GM18505 (cell line): ENCODE results near the gene ELMO3.

Experiments
- ATAC-seq: cut with Tn5 transposase; IDR thresholded peaks from one replicate; pipeline ENCODE4 v1.9.1; 2021; ENCODE audit not compliant: unreplicated experiment
- POLR2A ChIP-seq: IDR thresholded peaks from 4 replicates; pipeline ENCODE4 v1.6.1; 2011; ENCODE audit warnings: borderline replicate concordance; ENCODE audit not compliant: insufficient read depth, insufficient read length; ENCODE audit errors: extremely low read depth

The ELMO3 gene

DNA sequence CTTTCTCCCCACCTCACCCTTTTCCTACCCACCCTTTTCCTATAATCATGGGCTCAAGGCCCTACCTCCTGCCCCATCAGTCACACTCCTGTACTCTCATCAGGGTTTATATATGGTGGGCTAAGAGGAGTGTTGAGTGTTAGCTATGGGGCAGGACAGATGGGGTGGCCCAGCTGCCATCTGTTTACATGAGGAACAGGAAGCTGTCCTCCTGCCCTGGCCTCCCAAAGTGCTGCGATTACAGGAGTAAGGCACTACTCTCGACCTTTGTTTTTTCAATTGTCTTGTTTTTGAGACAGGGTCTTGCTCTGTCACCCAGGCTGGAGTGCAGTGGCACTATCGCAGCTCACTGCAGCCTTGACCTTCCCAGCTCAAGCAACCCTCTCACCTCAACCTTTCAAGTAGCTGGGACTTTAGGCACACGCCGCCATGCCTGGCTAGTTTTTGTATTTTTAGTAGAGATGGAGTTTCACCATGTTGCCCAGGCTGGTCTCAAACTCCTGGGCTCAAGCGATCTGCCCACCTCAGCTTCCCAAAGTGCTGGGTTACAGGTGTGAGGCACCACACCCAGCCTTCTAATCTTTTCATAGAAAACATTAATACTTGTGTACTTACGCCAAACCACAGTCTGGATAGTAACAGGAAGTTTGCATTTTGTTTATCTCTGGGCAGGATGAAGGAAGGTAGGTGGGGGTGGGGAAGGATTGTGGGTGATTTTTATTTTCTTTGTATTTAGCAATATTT is 40.9 kb upstream of the ELMO3 start:
- TF ChIP-seq POLR2A = no peak
- no peak for ATAC-seq

DNA sequence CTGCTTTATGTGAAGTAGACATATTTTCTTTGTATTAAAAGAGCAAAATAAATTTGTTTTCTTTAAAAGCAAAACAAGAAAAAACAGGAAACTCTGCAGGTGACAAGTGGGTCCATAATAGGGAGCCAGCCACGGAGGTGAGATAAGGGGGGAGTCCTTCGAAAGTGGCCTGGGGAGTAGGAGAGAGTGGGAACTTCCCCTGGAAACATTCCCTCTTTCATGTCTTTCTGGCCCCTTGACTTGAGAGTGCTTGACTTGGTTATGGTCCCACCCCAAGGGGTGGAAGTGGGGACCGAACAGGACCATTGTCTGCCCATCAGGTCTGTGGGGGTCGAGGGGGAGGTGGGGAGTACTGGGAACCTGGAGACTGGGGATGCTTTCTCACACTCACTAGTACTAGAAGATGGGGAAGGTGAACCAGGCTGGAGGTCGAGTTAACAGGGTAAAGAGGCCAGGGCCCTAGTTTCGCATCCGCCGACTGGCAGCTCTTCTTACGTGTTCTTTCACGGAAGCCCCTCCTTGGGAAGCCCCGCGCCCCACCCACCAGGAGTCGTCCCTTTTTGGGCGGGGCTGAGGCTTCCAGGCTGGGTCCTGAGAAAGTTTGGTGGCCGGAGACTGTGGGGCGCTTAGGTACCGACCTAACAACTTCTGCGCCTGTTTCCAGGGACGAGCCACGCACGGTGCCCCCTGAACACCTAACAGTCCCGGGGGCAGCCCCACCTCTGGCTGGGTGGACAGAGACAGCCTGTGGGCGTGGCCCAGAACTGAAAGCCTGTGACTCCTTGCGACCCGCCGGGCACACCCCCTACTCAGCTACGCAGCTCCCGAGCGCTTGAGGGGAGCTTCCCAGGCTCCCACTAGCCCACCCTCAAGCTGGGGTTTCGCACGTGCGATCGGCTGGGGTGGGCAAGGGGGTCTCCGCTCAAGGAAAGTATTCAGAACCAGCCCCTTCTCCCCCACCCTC is 40.0 kb upstream of the ELMO3 start:
- peak; percentile 54 for TF ChIP-seq POLR2A
- ATAC-seq = peak; percentile 22

DNA sequence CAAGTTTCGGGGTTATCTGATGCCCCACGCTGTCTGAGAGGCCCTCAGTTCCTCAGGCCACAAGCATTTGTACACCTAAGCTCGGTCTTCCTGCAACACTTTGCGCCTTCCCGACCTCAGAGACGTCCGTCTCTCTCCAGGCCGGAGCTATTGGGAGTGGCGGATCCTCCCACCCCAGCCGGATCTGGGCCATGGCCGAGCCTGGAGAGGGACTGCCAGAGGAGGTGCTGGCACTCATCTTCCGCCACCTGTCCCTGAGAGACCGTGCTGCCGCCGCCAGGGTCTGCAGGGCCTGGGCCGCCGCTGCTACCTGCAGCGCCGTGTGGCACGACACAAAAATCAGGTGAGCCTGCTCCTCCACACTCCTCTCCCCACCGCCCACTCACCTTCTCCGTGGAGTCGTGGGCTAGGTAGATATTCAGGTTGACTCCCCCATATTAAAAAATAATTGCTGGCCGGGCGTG is 37.3 kb upstream of the ELMO3 start:
- no peak for ATAC-seq
- no peak for TF ChIP-seq POLR2A

DNA sequence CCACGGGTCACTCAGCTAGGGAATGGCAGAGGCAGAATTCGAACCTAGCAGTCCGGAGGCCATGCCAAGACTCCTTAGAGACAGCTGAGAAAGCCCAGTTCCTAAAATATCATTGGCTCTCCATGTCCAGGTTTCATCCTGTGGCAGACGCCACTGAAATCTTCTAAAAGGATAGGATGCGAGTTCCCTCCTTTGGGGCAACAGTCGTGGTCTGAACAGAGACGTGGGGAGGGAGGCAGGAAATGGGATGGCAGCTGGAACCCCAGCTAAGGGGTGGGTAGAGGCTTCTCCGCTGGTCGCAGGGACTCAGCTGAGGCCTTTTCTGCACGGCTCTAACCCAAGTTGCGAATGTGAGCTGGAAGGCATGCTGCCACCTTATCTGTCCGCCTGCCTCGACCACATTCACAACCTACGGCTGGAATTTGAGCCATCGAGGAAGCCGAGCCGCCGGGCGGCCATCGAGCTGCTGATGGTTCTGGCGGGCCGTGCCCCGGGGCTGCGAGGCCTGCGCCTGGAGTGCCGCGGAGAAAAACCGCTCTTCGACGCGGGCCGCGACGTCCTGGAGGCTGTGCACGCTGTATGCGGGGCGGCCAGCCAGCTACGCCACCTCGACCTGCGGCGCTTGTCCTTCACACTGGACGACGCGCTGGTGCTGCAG is 36.3 kb upstream of the ELMO3 start:
- TF ChIP-seq POLR2A = no peak
- ATAC-seq = no peak

DNA sequence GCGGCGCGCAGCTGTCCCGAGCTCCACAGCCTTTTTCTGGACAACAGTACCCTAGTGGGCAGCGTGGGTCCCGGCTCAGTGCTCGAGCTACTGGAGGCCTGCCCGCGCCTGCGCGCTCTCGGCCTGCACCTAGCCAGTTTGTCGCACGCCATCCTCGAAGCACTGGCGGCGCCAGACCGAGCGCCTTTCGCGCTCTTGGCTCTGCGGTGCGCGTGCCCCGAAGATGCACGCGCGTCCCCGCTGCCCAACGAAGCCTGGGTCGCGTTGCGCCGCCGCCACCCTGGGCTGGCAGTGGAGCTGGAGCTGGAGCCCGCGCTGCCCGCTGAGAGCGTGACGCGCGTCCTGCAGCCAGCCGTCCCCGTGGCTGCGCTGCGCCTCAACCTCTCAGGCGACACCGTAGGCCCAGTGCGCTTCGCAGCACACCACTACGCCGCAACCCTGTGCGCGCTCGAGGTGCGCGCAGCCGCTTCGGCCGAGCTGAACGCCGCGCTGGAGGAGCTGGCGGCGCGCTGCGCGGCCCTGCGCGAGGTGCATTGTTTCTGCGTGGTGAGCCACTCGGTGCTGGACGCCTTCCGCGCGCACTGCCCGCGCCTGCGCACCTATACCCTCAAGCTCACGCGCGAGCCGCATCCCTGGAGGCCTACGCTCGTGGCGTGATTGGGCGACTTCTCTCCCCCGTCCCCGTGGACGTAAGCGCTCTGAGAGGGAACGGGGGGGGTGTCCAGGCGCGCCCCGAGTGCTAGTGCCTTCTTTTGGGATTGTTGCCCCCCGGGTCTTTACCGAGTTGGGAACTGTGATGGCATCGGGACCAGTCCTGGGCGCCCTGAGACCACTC is 35.5 kb upstream of the ELMO3 start:
- ATAC-seq = no peak
- TF ChIP-seq POLR2A = no peak

DNA sequence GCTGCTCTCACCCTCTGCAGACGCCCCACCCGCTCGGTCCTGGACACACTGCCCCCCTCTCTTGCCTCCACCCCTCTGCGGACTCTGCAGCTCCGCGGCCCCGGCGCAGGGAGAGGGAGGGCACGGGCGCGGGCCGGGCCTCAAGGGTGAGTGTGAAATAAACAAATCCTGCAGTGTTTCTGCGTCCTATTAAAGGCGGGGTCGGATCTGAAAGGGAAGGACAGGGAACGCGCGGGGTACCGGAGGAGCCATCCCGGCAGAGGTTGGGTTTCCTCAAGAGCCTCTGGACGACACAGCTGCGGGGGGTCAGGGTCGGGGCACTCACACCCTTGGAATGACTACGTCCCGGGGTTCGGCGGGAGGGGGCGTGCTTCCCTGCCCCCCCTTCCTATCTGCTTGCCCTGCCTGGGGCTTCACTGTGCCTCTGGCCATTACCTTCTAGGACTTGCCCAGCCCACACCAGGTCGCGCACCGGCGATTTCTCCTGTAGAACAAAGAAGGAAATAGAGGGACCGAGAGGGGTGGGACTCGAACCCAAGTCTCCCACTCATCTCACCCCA is 34.9 kb upstream of the ELMO3 start:
- no peak for ATAC-seq
- no peak for TF ChIP-seq POLR2A

DNA sequence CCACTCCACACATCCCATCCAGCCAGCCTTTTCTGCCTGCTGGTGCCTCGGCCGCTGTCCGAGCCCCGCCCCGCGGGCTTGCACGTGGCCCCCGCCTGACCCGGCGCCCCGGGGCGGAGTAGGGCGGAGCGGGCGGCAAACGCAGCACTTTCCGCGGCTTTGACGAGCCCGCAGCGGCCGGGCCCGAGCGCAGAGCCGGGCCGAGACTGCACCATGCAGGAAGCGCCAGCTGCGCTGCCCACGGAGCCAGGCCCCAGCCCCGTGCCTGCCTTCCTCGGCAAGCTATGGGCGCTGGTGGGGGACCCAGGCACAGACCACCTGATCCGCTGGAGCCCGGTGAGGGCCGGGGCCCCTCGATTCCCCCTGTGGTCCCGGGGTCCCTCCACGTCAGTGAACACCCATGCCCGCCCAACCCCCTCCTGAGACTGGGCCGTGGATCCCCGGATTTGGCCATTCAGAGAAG is 34.3 kb upstream of the ELMO3 start, which contains the start of gene HSF4:
Gene HSF4, plus strand, starts transcription at position 147 of the 463 bp plus-strand sequence. Its CDS starts 67 bp downstream, at position 214.
- ATAC-seq = no peak
- TF ChIP-seq POLR2A = no peak

DNA sequence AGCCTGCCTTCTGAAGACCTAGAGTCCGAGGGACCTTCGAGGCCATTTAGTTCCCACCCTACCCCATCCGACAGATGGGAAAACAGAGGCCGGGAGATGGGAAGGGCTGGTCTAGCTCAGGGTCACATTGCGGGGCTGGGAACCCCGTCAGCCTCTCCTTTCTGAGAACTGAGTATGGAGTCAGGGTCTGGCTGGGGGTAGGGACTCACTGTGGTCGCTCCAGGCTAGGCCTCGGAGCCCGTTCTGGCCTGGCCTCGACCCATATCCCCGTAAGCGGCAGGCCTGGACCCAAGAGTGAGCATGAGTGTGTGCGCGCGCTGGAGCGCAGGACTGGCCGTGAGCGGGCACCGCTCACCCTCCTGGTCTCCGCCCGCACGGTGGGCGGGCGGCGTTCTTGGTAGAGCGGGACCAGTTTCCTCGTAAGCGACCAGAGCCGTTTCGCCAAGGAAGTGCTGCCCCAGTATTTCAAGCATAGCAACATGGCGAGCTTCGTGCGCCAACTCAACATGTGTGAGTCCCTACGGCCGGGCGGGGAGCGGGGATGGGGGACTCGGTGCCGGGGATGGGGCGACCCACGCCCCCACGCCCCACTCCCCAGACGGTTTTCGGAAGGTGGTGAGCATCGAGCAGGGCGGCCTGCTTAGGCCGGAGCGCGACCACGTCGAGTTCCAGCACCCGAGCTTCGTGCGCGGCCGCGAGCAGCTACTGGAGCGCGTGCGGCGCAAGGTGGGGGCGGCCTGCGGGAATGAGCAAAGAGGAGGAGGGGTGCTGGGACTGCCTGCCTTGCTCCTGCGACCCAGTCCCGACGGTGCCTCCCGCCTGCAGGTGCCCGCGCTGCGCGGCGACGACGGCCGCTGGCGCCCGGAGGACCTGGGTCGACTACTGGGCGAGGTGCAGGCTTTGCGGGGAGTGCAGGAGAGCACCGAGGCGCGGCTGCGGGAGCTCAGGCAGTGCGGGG is 33.5 kb upstream of the ELMO3 start:
- TF ChIP-seq POLR2A = no peak
- no peak for ATAC-seq

DNA sequence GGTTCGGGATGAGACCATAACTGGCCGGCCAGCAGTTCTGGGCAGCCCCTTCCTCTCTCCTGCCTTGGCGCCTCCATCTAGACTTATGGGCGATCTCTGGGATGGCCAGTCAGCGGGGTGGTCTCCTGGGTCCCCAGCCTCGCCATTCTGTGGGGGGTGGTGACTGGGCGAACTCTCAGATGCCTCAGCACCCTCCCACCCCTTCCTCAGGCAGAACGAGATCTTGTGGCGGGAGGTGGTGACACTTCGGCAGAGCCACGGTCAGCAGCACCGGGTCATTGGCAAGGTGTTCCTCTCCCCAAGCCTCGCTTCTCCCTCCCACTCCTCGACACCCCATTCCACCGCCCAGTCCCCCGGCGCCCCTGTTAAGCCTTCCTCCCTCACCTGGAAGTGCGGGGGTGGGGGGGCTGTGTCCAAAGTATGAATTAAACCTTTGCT is 32.8 kb upstream of the ELMO3 start:
- no peak for ATAC-seq
- no peak for TF ChIP-seq POLR2A

DNA sequence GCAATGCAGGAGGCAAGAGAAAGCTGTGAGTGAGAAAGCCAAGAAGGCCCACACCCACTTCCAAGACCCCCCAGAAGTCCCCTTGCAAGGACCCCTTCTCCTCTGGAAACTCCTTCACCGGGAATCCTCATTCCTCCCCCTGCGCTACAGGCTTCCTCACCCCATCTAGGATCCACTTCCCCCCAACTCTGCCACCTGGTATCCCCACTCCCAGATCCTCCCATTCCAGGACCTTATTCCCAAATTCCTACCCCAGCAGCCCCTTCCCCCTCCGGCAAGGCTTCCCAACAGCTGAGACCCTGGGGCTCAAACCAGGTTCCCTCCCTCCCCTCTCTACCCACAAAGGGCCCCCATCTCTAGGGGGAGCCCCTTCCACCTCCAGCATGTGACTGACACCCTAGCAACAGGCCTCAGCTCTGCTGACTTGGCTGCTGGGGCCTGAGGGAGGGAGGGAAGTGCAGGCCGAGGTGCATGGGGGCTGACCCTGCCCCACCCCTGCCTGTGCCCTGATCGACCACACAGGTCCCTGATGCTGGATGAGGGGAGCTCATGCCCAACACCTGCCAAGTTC is 32.2 kb upstream of the ELMO3 start:
- ATAC-seq = no peak
- TF ChIP-seq POLR2A = no peak

DNA sequence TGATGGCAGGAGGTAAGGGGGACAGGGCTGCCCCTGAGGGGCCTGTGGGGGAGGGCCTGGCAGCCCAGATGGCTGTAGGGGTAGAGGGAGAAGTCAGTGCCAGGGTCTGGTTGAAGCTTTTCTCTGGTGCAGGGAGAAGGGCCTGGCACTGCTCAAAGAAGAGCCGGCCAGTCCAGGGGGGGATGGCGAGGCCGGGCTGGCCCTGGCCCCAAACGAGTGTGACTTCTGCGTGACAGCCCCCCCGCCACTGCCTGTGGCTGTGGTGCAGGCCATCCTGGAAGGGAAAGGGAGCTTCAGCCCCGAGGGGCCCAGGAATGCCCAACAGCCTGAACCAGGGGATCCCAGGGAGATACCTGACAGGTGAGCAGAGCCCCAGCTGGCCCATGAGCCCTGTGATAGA is 31.3 kb upstream of the ELMO3 start:
- TF ChIP-seq POLR2A = no peak
- ATAC-seq = no peak
